Cerebellar nuclear complex (tissue), 1 donor: ENCODE results near the gene SYN1.

Experiments used
- DNase-seq, 2 experiments: peaks; one replicate each; lab custom pipeline; 2025; lab: John Stamatoyannopoulos, UW

Gene SYN1

GRCh38 chrX:47572773-47573340 is 46.8 kb downstream of the SYN1 start:
- DNase-seq: no peak

DNA sequence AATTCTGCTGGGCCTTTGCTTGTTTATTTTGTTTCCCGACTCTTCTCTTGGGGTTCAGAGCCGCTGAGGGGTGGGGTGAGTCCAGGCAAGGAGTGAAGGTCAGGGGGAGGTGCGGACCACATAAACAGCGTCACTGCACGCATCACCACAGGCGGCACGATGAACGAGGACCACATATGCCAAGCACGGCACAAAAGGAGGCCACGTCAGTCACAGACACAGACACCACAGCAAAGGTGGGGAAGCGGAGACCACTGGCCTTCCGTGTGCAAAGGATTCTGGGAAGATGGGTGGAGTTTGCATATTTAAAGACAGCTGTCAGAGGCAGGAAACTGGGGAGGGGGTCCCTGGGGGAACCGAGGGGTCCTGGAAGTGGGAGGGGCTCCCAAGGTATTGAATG is 47.8 kb downstream of the SYN1 start:
- no peak for DNase-seq

DNA sequence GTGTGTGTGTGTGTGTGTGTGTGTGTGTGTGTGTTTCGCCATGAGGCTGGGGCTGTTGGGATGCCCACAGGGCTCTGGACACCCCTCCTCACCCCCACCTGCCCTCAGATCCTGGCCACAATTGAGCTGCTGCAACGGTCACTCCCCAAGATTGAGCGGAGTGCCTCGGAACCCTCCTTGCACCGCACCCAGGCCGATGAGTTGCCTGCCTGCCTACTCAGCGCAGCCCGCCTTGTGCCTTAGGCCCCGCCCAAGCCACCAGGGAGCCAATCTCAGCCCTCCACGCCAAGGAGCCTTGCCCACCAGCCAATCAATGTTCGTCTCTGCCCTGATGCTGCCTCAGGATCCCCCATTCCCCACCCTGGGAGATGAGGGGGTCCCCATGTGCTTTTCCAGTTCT is 48.4 kb downstream of the SYN1 start:
- no peak for DNase-seq

- DNase-seq: no peak
Observed at GRCh38 chrX:47570794-47571193, 48.9 kb downstream of the SYN1 start.

GRCh38 chrX:47568656-47569295 is 50.9 kb downstream of the SYN1 start:
- DNase-seq: no peak

DNA sequence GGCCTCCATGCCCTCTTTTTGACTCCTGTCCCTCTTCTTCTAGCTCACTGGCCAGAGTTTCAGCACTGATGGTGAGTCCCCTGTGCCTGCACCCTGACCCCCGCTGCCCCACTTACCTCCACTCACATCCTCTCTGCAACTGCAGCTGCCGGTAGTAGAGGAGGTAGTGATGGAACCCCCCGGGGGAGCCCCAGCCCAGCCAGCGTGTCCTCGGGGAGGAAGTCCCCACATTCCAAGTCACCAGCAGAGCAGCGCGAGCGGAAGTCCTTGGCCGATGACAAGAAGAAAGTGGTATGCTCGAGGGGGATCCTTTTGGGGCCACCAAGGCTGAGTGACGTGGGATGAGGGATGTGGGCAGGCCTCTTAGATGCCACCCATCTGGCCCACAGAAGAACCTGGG is 52.8 kb downstream of the SYN1 start:
- no peak for DNase-seq

DNA sequence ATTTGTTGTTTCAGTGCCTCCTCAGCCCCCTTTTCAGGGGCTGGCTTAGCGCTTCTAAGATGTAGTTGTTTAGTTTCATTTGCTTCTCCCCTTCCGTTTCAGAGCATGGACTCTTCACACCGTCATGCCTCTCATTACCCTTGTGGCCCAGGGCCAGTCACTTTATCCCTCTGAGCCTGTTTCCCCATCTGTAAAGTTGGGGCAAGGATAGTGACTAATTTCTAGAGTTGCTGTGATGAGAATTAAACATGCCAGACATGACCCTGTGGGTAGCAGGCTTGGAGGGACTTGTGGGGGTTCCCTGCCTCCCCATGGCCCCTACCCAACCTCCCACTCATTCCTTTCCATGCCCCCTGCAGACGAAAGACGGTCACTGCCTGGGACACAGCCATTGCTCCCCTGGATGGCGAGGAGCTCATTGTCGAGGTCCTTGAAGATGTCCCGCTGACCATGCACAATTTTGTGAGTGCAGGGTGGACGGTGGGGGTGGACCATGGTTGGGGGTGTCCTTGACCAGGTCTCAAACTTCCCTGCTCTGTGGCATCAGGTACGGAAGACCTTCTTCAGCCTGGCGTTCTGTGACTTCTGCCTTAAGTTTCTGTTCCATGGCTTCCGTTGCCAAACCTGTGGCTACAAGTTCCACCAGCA is 55.1 kb downstream of the SYN1 start:
- DNase-seq: no peak

DNA sequence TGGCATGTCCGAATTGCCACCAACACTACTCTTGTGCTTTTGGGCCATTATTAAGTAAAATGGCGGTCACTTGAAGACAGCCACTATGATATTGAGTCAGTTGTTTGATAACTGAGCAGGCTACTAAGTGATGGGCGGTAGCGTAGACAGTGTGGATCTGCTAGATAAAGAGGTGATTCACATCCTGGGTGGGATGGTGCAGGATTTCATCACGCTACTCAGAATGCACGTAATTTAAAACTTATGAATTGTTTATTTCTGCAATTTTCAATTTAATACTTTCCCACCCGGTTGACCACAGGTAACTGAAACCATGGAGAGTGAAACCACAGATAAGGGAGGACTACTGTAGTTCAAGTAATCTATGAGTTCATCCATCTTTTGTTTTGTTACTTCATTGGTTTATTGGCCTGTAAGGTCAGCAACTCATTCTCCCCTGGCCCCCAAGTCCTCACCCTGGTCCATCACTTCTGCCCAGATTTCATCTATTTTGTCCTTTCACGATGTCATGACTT is 55.8 kb downstream of the SYN1 start:
- DNase-seq: no peak

- DNase-seq: no peak
Observed at GRCh38 chrX:47562615-47563243, 56.9 kb downstream of the SYN1 start.

- no peak for DNase-seq
Observed at GRCh38 chrX:47561659-47562151, 58.0 kb downstream of the SYN1 start.

DNA sequence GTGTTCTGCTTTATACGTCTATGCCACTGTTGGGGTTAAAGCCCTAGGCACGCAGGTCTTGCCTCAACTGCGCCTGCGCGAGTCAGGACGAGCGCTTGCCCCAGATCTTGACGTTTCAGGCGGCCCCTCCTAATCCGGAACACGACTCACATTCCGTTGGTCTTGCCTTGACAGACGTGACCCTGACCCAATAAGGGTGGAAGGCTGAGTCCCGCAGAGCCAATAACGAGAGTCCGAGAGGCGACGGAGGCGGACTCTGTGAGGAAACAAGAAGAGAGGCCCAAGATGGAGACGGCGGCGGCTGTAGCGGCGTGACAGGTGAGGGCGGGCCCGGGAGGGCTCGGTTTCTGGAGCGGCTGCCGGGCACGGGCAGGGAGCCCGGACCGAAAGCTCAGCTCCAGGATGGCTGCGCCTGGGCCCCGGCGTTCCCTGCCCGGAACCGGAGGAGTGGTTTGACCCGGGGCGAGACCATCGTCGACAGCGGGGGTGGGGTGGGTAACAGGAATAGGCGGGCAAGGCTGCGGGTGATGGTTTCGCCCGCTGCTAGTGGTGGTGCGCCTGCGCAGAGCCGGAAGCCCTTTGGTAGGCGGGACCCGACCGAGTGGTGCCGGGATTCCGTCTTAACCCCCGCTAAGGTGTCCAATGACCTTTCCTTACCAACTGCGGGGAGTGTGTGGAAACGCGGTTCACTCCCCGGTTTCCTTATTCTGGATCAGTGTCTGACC is 58.6 kb downstream of the SYN1 start, which contains the start of gene ARAF:
ARAF (plus strand) TSS at position 272 of the 725 bp plus-strand sequence. CDS start 1,763 bp downstream, outside the sequence.
- peak; percentile 72 to 93 for DNase-seq

GRCh38 chrX:47560179-47560933 is 59.3 kb downstream of the SYN1 start:
- no peak for DNase-seq

- no peak for DNase-seq
Observed at GRCh38 chrX:47558436-47558835, 61.2 kb downstream of the SYN1 start.

- DNase-seq: peak; percentile 26 to 81
Observed at GRCh38 chrX:47556045-47556623, 63.5 kb downstream of the SYN1 start.

DNA sequence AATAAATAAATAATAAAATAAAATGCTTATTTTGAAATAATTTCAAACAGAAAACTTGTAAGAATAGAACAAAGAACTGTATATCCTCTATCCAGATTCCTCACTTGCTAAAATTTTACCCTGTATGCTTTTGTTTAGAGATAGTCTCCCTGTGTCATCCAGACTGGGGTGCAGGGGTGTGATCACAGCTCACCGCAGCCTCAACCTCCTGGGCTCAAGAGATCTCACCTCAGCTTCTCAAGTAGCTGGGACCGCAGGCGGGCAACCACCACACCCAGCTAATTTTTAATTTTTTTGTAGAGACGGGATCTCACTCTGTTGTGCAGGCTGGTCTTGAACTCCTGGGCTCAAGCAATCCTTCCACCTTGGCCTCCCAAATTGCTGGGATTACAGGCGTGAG is 76.2 kb downstream of the SYN1 start:
- no peak for DNase-seq

- peak; percentile 31 to 70 for DNase-seq
Observed at GRCh38 chrX:47540754-47541538, 78.7 kb downstream of the SYN1 start.

GRCh38 chrX:47539860-47540259 is 79.8 kb downstream of the SYN1 start:
- no peak for DNase-seq

DNA sequence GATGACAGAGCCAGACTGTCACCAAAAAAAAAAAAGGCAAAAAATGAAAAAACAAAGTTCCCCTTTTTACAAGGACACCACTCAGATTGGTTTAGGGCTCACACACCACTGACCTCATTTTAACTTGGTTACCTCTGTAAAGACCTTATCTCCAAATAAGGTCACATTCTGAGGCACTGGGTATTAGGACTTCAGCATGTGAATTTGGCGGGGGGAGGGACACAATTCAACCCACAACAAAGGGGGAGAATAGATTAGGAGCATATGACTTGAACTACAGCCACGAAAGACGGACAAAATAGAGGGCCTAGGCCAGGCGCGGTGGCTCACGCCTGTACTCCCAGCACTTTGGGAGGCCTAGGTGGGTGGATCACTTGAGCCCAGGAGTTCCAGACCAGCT is 89.6 kb downstream of the SYN1 start:
- DNase-seq: no peak

DNA sequence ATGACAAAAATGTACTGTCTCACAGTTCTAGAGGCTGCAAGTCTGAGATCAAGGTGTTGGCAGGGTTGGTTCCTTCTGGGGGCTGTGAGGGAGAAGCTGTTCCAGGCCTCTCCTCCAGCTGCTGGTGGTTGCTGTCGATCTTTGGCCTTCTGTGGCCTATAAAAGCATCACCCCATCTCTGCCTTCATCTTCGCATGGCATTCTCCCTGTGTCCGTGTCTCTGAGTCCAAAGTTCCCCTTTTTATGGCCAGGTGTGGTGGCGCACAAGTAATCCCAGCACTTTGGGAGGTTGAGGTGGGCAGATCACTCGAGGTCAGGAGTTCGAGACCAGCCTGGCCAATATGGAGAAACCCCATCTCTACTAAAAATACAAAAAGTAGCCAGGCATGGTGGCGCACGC is 90.1 kb downstream of the SYN1 start:
- no peak for DNase-seq

GRCh38 chrX:47523713-47524166 is 95.9 kb downstream of the SYN1 start:
- no peak for DNase-seq
